ENCODE measurements around the gene GGNBP2. TPM values are rescaled to one million over a fixed set of nuclear protein-coding genes. Genes with fewer than 3 reads are reported as not detected.

The GGNBP2 gene
- polyA plus RNA-seq, 1 donor from 2014 or later, result 112 TPM

DNA sequence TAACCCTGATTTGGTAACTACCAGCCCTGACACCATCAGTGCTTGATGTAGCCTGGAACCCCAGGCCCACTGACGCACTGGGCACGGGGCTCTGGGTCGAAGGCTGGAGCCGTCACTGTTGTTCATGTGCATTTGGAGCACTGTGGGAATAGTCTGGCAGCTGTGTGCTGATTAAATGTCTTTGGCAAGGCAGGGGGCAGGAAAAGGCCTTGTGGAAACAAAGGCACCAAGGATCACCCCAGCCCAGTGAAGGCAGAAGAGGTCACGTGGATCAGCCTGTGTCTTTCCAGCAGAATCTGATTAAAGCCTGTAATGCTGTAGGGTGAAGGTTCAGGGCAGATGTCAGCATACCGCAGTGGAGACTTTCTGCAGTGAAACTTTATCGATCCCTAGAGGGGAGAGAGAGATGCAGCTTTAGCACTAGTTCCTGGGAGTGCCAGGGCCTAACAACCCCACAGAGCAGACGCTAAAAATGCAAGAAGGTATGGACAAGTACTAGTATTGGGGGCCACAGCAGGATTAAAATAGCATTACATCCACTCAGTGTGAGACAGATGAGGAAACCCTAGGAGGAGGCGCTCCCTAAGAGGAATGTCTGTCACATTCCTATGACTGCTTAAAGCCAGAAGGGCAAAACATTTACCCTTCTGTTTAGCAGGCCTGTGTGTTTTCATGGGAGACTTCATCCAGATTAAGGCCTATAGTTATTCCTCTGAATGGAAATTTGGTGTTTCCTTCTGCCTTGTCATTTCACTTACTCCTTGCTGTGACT lies 48.5 kb upstream of the GGNBP2 start:
- Histone ChIP-seq H3F3A (ENCODE audit: insufficient read depth, low read length, poor library complexity, severe bottlenecking) (no peaks in the 10 kb centered on the region), H3K9me2 (ENCODE audit: insufficient read depth, low read length) (no peaks in the 10 kb centered on the region), H3K27me3 (ENCODE audit: insufficient read depth, low read depth, low read length) (no peaks in the 10 kb centered on the region), H3K9ac (ENCODE audit: low read length) (no peak overlapping the region), H3K36me3 (ENCODE audit: insufficient read depth, low read length) (peaks cover 7% of the 10 kb centered on the region), H2AFZ (ENCODE audit: low read depth, low read length) (no peak overlapping the region), H4K20me1 (ENCODE audit: insufficient read depth) (no peaks in the 10 kb centered on the region), H3K79me2 (replicated peaks; ENCODE audit: insufficient read depth, low read length) (peaks cover 7% of the 10 kb centered on the region), H3K9me3 (ENCODE audit: low read length) (no peaks in the 10 kb centered on the region), H3K4me2 (ENCODE audit: low read length) (no peak overlapping the region), H3K27ac (ENCODE audit: low read length) (no peak overlapping the region), H3K4me3 (ENCODE audit: low read length) (no peak overlapping the region)
- no peak for TF ChIP-seq EZH2 (IDR thresholded peaks at IDR 0.05; ENCODE audit: borderline replicate concordance, insufficient read depth, low read length, poor library complexity, severe bottlenecking)
- no peak for TF ChIP-seq SMC3 (conservative IDR thresholded peaks at IDR 0.05; ENCODE audit: poor library complexity)
- no peak for TF ChIP-seq EP300 (conservative IDR thresholded peaks at IDR 0.05; ENCODE audit: poor library complexity, severe bottlenecking)
- TF ChIP-seq, protein P1, sequence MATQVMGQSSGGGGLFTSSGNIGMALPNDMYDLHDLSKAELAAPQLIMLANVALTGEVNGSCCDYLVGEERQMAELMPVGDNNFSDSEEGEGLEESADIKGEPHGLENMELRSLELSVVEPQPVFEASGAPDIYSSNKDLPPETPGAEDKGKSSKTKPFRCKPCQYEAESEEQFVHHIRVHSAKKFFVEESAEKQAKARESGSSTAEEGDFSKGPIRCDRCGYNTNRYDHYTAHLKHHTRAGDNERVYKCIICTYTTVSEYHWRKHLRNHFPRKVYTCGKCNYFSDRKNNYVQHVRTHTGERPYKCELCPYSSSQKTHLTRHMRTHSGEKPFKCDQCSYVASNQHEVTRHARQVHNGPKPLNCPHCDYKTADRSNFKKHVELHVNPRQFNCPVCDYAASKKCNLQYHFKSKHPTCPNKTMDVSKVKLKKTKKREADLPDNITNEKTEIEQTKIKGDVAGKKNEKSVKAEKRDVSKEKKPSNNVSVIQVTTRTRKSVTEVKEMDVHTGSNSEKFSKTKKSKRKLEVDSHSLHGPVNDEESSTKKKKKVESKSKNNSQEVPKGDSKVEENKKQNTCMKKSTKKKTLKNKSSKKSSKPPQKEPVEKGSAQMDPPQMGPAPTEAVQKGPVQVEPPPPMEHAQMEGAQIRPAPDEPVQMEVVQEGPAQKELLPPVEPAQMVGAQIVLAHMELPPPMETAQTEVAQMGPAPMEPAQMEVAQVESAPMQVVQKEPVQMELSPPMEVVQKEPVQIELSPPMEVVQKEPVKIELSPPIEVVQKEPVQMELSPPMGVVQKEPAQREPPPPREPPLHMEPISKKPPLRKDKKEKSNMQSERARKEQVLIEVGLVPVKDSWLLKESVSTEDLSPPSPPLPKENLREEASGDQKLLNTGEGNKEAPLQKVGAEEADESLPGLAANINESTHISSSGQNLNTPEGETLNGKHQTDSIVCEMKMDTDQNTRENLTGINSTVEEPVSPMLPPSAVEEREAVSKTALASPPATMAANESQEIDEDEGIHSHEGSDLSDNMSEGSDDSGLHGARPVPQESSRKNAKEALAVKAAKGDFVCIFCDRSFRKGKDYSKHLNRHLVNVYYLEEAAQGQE (IDR thresholded peaks at IDR 0.05; ENCODE audit: borderline replicate concordance), result no peak
- no peak for TF ChIP-seq MXI1 (conservative IDR thresholded peaks at IDR 0.05; ENCODE audit: poor library complexity, severe bottlenecking)
- TF ChIP-seq, protein P2, sequence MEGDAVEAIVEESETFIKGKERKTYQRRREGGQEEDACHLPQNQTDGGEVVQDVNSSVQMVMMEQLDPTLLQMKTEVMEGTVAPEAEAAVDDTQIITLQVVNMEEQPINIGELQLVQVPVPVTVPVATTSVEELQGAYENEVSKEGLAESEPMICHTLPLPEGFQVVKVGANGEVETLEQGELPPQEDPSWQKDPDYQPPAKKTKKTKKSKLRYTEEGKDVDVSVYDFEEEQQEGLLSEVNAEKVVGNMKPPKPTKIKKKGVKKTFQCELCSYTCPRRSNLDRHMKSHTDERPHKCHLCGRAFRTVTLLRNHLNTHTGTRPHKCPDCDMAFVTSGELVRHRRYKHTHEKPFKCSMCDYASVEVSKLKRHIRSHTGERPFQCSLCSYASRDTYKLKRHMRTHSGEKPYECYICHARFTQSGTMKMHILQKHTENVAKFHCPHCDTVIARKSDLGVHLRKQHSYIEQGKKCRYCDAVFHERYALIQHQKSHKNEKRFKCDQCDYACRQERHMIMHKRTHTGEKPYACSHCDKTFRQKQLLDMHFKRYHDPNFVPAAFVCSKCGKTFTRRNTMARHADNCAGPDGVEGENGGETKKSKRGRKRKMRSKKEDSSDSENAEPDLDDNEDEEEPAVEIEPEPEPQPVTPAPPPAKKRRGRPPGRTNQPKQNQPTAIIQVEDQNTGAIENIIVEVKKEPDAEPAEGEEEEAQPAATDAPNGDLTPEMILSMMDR (IDR thresholded peaks at IDR 0.05; ENCODE audit: poor library complexity, severe bottlenecking), result no peak
- no peak for TF ChIP-seq POLR2AphosphoS5 (IDR thresholded peaks at IDR 0.05)
- no peak for TF ChIP-seq RAD21 (conservative IDR thresholded peaks at IDR 0.05)

DNA sequence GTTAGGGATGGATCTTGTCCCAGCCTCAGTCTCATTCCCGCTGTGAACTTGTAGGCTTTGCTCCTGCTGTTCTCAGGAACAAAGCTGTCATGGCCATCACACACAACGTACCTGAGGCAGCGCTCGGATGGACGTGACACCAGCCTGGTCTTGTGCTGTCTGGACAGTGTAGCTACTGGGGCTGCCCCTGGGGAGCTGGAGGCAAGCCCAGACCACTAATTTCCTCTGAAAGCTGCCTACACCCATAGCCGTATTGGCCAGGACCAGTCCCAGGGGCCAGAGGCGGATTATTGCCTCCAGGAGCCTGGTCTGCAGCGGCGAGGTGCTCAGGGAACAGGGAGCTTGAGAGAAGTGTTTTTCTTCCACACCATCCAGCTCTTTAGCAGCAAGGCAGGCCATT lies 46.6 kb upstream of the GGNBP2 start:
- TF ChIP-seq EP300 (conservative IDR thresholded peaks at IDR 0.05; ENCODE audit: poor library complexity, severe bottlenecking) (no peak), TAF1 (IDR thresholded peaks at IDR 0.05; ENCODE audit: low read depth) (no peak), SMC3 (conservative IDR thresholded peaks at IDR 0.05; ENCODE audit: poor library complexity) (no peak), EZH2 (IDR thresholded peaks at IDR 0.05; ENCODE audit: borderline replicate concordance, insufficient read depth, low read length, poor library complexity, severe bottlenecking) (no peak), RAD21 (conservative IDR thresholded peaks at IDR 0.05) (no peak), POLR2AphosphoS5 (IDR thresholded peaks at IDR 0.05) (no peak), MXI1 (conservative IDR thresholded peaks at IDR 0.05; ENCODE audit: poor library complexity, severe bottlenecking) (no peak)
- TF ChIP-seq, protein P1 (IDR thresholded peaks at IDR 0.05; ENCODE audit: borderline replicate concordance), result no peak
- TF ChIP-seq, protein P2 (IDR thresholded peaks at IDR 0.05; ENCODE audit: poor library complexity, severe bottlenecking), result no peak
- no peaks in the 10 kb centered on the region for H4K20me1 ChIP-seq (ENCODE audit: insufficient read depth)
- H3K4me2 ChIP-seq (ENCODE audit: low read length), result no peak overlapping the region
- no peak overlapping the region for H2AFZ ChIP-seq (ENCODE audit: low read depth, low read length)
- no peaks in the 10 kb centered on the region for H3K9me3 ChIP-seq (ENCODE audit: low read length)
- no peaks in the 10 kb centered on the region for H3K27me3 ChIP-seq (ENCODE audit: insufficient read depth, low read depth, low read length)
- H3K9me2 ChIP-seq (ENCODE audit: insufficient read depth, low read length), result no peaks in the 10 kb centered on the region
- H3K4me3 ChIP-seq (ENCODE audit: low read length), result no peak overlapping the region
- H3K36me3 ChIP-seq (ENCODE audit: insufficient read depth, low read length), result peaks cover 7% of the 10 kb centered on the region
- no peak overlapping the region for H3K9ac ChIP-seq (ENCODE audit: low read length)
- H3F3A ChIP-seq (ENCODE audit: insufficient read depth, low read length, poor library complexity, severe bottlenecking), result no peaks in the 10 kb centered on the region
- no peak overlapping the region for H3K27ac ChIP-seq (ENCODE audit: low read length)
- H3K79me2 ChIP-seq (replicated peaks; ENCODE audit: insufficient read depth, low read length), result no peaks in the 10 kb centered on the region

All from neural cell (in vitro differentiated cells).